HepG2 (cell line): ENCODE measurements around the gene PPP1R1B. TPM values are rescaled to one million over a fixed set of nuclear protein-coding genes. Genes with fewer than 3 reads are reported as not detected.

Experiments
- ATAC-seq: fragments of 200-7000 bp; cut with Tn5 transposase; 3 replicates; pipeline ENCODE4 v1.9.1; 2020; ENCODE audit warnings: mild to moderate bottlenecking, moderate library complexity
- BruUV-seq: library from RNA; stranded (reverse); fragments of 400-500 nt; replicated peaks from 2 replicates; lab custom pipeline; 2021; lab: Mats Ljungman, UMichigan
- CTCF ChIA-PET: fragments of 300-600 bp; formaldehyde crosslinking; extraction: SDS; loops from one replicate; lab custom pipeline; 2021; ENCODE audit warnings: low total read pairs, inconsistent platforms, low intra/inter-chr PET ratio; lab: Yijun Ruan, JAX
- POLR2A ChIA-PET: fragments of 350-600 bp; sonication (Branson Sonifier 250); formaldehyde crosslinking; loops from one replicate; lab custom pipeline; 2020; ENCODE audit warnings: antibody characterized with exemption, inconsistent platforms; lab: Yijun Ruan, JAX
- DNase-seq: peaks from one replicate; pipeline ENCODE4 v3.0.0-alpha.2; 2015; ENCODE audit warnings: low spot score
- FAIRE-seq: peaks from 3 replicates; lab custom pipeline; 2011; peaks lifted over from hg19 to GRCh38; lab: Jason Lieb, UNC
- H2AFZ ChIP-seq: one replicate; pipeline ENCODE4 v1.6.1; 2011; ENCODE audit warnings: low read length, inconsistent platforms
- H3K27ac ChIP-seq: fragments of 300-600 bp; 3 replicates; pipeline ENCODE4 v1.8.0; 2011; ENCODE audit warnings: mixed run types, mild to moderate bottlenecking, mixed read lengths, low read length, inconsistent platforms; ENCODE audit not compliant: insufficient read depth; ENCODE audit errors: extremely low read length
- H3K27me3 ChIP-seq, 2 experiments: fragments of 200-600 bp in 1 of 2; 2 replicates in 1 of 2; 3 replicates in 1 of 2; pipeline versions ENCODE4 v1.6.0 to v1.8.0; 2011; ENCODE audit warnings: low read length in 2 of 2, mild to moderate bottlenecking in 2 of 2, moderate library complexity in 2 of 2, inconsistent platforms in 1 of 2; ENCODE audit not compliant: insufficient read depth in 2 of 2, control insufficient read depth in 1 of 2
- H3K36me3 ChIP-seq, 2 experiments: fragments of 200-600 bp in 1 of 2; replicated peaks in 1 of 2; 2 replicates in 1 of 2; 3 replicates in 1 of 2; pipeline versions ENCODE4 v1.5.1 to v1.8.0; 2011; ENCODE audit warnings: low read length in 2 of 2, inconsistent platforms in 1 of 2; ENCODE audit not compliant: insufficient read depth in 2 of 2, control insufficient read depth in 1 of 2
- H3K4me1 ChIP-seq: 2 replicates; pipeline ENCODE4 v1.5.1; 2012; ENCODE audit warnings: low read length, inconsistent platforms; ENCODE audit not compliant: insufficient read depth
- H3K4me2 ChIP-seq: 2 replicates; pipeline ENCODE4 v1.6.0; 2011; ENCODE audit warnings: low read depth, low read length, inconsistent platforms
- H3K4me3 ChIP-seq, 3 experiments: fragments of 200-600 bp in 1 of 3; sonication (generic), shearing (Covaris generic) in 1 of 3; replicated peaks in 1 of 3; 2 replicates each; pipeline ENCODE4 v1.5.1; 2011 to 2016; ENCODE audit warnings: low read length in 3 of 3, inconsistent platforms in 2 of 3, low read depth in 2 of 3, mild to moderate bottlenecking in 2 of 3, control low read depth in 1 of 3, mixed read lengths in 1 of 3; ENCODE audit not compliant: insufficient read depth in 1 of 3
- H3K79me2 ChIP-seq: one replicate; pipeline ENCODE4 v1.6.1; 2011; ENCODE audit warnings: low read length, inconsistent platforms; ENCODE audit not compliant: insufficient read depth
- H3K9ac ChIP-seq: 2 replicates; pipeline ENCODE4 v1.6.0; 2011; ENCODE audit warnings: mild to moderate bottlenecking, low read depth, low read length, inconsistent platforms; ENCODE audit not compliant: insufficient read depth
- H3K9me3 ChIP-seq: 2 replicates; pipeline ENCODE4 v1.5.1; 2012; ENCODE audit warnings: mild to moderate bottlenecking, low read length
- H4K20me1 ChIP-seq: 2 replicates; pipeline ENCODE4 v1.6.0; 2011; ENCODE audit warnings: inconsistent platforms, mild to moderate bottlenecking, low read length, moderate library complexity; ENCODE audit not compliant: insufficient read depth
- ZFP82 ChIP-seq: sonication (generic); formaldehyde crosslinking; IDR thresholded peaks from 2 replicates; pipeline ENCODE4 v1.5.1; 2020; ENCODE audit warnings: mild to moderate bottlenecking, missing genetic modification reagents, borderline replicate concordance
- ZNF121 ChIP-seq: sonication (generic); formaldehyde crosslinking; IDR thresholded peaks from 2 replicates; pipeline ENCODE4 v1.5.0; 2020; ENCODE audit warnings: mild to moderate bottlenecking, missing genetic modification reagents
- ZNF577 ChIP-seq: sonication (generic); formaldehyde crosslinking; IDR thresholded peaks from 2 replicates; pipeline ENCODE4 v1.4.0; 2020; ENCODE audit warnings: mild to moderate bottlenecking, low read depth, missing genetic modification reagents, borderline replicate concordance
- WGBS: methylation state at CpG from one replicate; pipeline ENCODE4 v1.1.6; 2017; ENCODE audit warnings: low lambda C conversion rate; 5-methylcytosine and 5-hydroxymethylcytosine counted together
- in situ Hi-C: cut with HindIII; loops from 2 replicates; pipeline ENCODE4 v1.10.0; 2017; ENCODE audit warnings: low pct_unique_long_range_greater_than_20kb; ENCODE audit not compliant: extremely low pct_ligation_motif_present
- intact Hi-C: fragments of 100-400 bp; cut with micrococcal nuclease; formaldehyde crosslinking; loops from one replicate; pipeline ENCODE4 v1.10.0; 2022; ENCODE audit not compliant: unreplicated experiment
- polyA plus RNA-seq, 8 experiments: library from polyadenylated mRNA; depleted of rRNA in 3 of 8; stranded (reverse) in 7 of 8; unstranded in 1 of 8; fragments of >200 nt; fragmentation: Illumina TruSeq in 4 of 8; extraction: Trizol in 4 of 8; gene quantifications; 2 replicates each; pipeline versions ENCODE4 v1.2.1 to v1.2.3, GENCODE V29; 2011 to 2016; ENCODE audit warnings: low read depth in 4 of 8, missing spikeins in 1 of 8, mixed read lengths in 1 of 8; ENCODE audit not compliant: insufficient read depth in 1 of 8
- total RNA-seq, 5 experiments: library from RNA; depleted of rRNA; stranded (reverse); fragments of >200 nt; fragmentation: Illumina TruSeq; extraction: Trizol; gene quantifications; 2 replicates each; pipeline ENCODE4 v1.2.3, GENCODE V29; 2016; ENCODE audit warnings: low read depth in 1 of 5

Gene PPP1R1B
- total and polyA plus RNA-seq, 2 of the 13 experiments (the other 11 are each of a cell fraction or from before 2014, with no cell fraction given): 0.08 TPM; not detected in 1

DNA sequence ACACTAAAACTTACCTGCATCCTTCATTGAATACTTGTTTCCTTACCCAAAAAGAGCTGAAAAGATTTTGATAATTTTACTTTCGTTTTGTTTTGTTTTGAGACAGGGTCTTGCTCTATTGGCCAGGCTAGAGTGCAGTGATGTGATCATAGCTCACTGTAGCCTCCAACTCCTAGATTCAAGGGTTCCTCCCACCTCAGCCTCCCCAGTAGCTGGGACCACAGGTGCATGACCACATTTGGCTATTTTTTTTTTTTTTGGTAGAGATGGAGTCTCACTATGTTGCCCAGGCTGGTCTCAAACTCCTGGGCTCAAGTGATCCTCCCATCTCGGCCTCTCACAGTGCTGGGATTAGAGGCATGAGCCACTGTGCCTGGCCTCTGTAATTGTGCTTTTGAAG is 28.4 kb downstream of the PPP1R1B start:
- Histone ChIP-seq H3K4me1 (peaks cover 31% of the 10 kb centered on the region), H3K4me2 (no peak overlapping the region), H3K27me3 (no peaks in the 10 kb centered on the region), H3K79me2 (no peaks in the 10 kb centered on the region), H4K20me1 (peaks cover 4% of the 10 kb centered on the region; the same call in 1 of the 2 replicates), H3K9ac (no peak overlapping the region), H3K27ac (no peak overlapping the region), H3K36me3 (peaks cover 17 to 25% of the 10 kb centered on the region in 2 experiments; a peak in 4 of 5 replicates), H2AFZ (no peak overlapping the region), H3K9me3 (no peaks in the 10 kb centered on the region), H3K4me3 (no peak overlapping the region)
- ATAC-seq: no peak
- intact Hi-C loops (no loop called here), in situ Hi-C loops (no loop called here)
- 78% methylated on average over 2 of the region's 2 CpGs for WGBS
- ChIA-PET POLR2A (interaction anchor here (2.5 kb wide), 1 partner anchor 45 kb away, joined by 8 read pairs; the partner anchor contains the start of gene ERBB2), CTCF (interaction anchor here (4.0 kb wide), 1 partner anchor 32 kb away, joined by 71 read pairs; no protein-coding TSS in a partner anchor)
- no TSS peak for BruUV-seq
- TF ChIP-seq ZNF121 (CRISPR knock-in tag): peak; percentile 54; the same call in 1 of the 2 replicates
- no peak for TF ChIP-seq ZNF577 (CRISPR knock-in tag)
- no peak for DNase-seq
- FAIRE-seq: no peak

DNA sequence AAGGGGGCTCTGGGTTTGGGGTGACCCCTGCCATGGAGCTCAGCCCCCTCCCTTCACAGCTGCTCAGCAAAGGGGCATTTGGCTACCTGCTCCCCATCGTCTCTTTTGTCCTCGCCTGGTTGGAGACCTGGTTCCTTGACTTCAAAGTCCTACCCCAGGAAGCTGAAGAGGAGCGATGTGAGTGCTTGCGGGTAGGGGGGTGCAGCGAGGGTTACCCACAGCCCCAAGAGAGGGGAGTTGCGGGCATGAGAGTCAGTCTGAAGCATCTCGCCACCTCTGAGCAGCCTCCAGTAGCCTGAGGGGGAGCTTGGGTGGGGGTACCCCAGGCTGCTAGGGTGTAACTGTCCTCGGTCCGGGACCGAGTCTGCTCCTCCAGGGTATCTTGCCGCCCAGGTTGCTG is 31.6 kb downstream of the PPP1R1B start:
- H3K9ac ChIP-seq: no peak overlapping the region
- in situ Hi-C loops (no loop called here), intact Hi-C loops (no loop called here)
- peaks cover 16% of the 10 kb centered on the region for H3K4me1 ChIP-seq
- TF ChIP-seq ZFP82 (CRISPR knock-in tag): no peak
- H3K27me3 ChIP-seq: no peaks in the 10 kb centered on the region
- CTCF ChIA-PET: no interaction called here
- no peak overlapping the region for H3K4me2 ChIP-seq
- 100% methylated on average over 7 of the region's 11 CpGs for WGBS
- BruUV-seq: no TSS peak
- H3K9me3 ChIP-seq: no peaks in the 10 kb centered on the region
- no peak for FAIRE-seq
- POLR2A ChIA-PET: no interaction called here
- no peak overlapping the region for H2AFZ ChIP-seq
- DNase-seq: no peak
- H3K79me2 ChIP-seq: no peaks in the 10 kb centered on the region
- no peak overlapping the region for H3K4me3 ChIP-seq
- no peak overlapping the region for H3K27ac ChIP-seq
- H3K36me3 ChIP-seq: peaks cover 27 to 33% of the 10 kb centered on the region in 2 experiments; a peak in 4 of 5 replicates
- H4K20me1 ChIP-seq: no peaks in the 10 kb centered on the region; the same call in 1 of the 2 replicates
- no peak for ATAC-seq
